A673 (cell line): ENCODE data around the gene GRB10.

Experiments used
- EZH2 ChIP-seq: fragments of 200-600 bp; sonication (generic); IDR thresholded peaks from 2 replicates; pipeline ENCODE4 v1.6.1; 2017; ENCODE audit warnings: borderline replicate concordance, low read depth, mild to moderate bottlenecking, mixed read lengths, antibody characterized with exemption, low read length; ENCODE audit not compliant: poor library complexity, severe bottlenecking
- TF ChIP-seq, protein P1 (sequence below): fragments of 300-800, 200-600 bp; sonication (generic); conservative IDR thresholded peaks from 2 replicates; pipeline ENCODE4 v1.5.1; 2017; ENCODE audit warnings: low read depth, mild to moderate bottlenecking, antibody characterized with exemption, low read length, moderate library complexity, mixed read lengths

DNA sequence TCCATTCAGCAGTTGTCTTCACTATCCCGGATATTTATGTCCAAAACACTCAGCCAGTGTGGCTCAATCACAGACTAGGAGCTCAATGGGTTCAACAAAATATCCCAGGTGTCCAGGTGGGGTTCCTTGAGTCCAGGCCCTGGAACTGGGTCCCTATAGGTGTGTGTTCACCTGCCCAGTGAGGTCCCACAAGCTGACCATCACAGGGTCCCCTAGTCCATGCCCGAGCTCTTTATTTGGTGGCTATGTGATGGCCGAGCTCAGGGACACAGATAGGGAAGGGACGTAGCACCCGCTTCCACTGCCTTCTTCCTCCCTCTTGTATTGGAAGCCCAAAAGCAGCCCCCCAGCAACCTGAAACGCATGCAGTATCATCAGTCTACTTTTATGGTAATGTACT is 138.6 kb downstream of the GRB10 start:
- TF ChIP-seq, protein P1, sequence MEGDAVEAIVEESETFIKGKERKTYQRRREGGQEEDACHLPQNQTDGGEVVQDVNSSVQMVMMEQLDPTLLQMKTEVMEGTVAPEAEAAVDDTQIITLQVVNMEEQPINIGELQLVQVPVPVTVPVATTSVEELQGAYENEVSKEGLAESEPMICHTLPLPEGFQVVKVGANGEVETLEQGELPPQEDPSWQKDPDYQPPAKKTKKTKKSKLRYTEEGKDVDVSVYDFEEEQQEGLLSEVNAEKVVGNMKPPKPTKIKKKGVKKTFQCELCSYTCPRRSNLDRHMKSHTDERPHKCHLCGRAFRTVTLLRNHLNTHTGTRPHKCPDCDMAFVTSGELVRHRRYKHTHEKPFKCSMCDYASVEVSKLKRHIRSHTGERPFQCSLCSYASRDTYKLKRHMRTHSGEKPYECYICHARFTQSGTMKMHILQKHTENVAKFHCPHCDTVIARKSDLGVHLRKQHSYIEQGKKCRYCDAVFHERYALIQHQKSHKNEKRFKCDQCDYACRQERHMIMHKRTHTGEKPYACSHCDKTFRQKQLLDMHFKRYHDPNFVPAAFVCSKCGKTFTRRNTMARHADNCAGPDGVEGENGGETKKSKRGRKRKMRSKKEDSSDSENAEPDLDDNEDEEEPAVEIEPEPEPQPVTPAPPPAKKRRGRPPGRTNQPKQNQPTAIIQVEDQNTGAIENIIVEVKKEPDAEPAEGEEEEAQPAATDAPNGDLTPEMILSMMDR, result no peak
- TF ChIP-seq EZH2, result no peak
